Skin of body (tissue), 2 donors: Measurements from ENCODE around the gene FNDC1. TPM values are rescaled to one million over a fixed set of nuclear protein-coding genes. Genes with fewer than 3 reads are reported as not detected.
"Not testable (repeated sequence)": the region's sequence is repeated elsewhere in the genome, so short reads cannot be mapped to it uniquely, and the experiment has no call there.

Source experiments
- DNase-seq: peaks from one replicate; lab custom pipeline; 2025; lab: John Stamatoyannopoulos, UW
- total RNA-seq: library from RNA; depleted of rRNA; stranded (reverse); fragments of >200 nt; gene quantifications from one replicate; pipeline ENCODE4 v1.2.3, GENCODE V29; 2014

FNDC1 gene
- total RNA-seq, 1 donor from 2014 or later = 59.6 TPM

DNA sequence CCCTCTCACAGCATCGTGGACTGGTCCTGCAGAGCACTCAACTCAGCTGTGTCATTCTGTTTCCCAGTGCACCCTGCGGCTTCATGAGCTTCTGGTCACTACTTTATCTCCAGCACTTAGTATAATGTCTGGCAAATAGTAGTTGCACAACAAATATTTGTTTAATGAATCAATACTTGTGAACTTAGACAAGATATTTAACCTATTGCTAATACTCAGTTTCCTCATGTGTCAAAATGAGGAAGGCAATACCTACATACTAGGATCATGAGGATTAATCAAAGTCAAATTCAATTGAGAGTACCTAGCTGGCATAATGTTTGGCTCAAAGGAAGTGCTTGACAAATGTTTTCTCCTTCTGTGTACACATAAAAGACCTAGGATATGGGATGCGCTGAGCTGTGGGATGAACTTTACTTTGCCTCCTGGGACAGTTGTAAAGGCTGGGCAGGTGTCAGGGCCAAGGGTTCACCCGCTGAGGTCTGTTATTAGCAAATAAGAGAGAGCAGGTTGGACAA lies 86.3 kb downstream of the FNDC1 start:
- DNase-seq = no peak

DNA sequence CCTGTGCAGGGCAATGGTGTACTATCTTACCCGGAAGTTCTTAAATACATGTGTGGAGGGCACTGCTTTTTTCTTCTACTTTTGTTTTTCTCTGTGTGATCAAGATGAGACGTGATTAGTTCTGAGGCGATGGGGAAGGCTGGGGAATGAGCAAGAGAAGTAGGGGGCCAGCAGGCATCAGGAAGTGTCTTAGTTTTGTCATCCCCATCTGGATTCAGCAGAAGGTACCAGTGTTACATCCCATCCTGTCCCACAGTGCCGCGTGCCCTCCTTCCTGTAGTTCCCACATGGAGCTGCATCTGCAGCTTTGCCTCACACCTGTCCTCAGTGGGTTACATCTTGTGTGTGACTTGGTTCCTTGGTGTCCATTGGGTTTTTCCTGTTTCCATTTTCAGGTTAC lies 86.9 kb downstream of the FNDC1 start:
- DNase-seq = no peak

DNA sequence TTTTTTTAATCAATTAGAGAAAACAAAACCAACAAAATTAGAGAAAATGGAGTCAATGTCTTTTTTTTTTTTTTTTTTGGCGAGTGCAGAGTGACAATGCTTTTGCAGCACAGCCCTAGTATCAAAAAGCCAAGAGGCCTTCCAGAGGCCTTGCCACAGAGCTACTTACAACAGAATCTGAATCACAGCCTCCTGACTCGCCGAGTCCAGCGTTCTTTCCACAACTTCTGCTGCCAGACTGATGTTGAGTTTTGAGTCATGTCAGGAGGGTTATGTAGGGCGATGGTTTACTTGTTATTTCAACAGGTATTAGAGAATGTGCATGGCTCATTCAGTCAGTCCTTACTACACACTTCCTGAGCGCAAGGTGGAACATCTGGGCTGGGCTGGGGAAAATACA lies 88.6 kb downstream of the FNDC1 start:
- no peak for DNase-seq

DNA sequence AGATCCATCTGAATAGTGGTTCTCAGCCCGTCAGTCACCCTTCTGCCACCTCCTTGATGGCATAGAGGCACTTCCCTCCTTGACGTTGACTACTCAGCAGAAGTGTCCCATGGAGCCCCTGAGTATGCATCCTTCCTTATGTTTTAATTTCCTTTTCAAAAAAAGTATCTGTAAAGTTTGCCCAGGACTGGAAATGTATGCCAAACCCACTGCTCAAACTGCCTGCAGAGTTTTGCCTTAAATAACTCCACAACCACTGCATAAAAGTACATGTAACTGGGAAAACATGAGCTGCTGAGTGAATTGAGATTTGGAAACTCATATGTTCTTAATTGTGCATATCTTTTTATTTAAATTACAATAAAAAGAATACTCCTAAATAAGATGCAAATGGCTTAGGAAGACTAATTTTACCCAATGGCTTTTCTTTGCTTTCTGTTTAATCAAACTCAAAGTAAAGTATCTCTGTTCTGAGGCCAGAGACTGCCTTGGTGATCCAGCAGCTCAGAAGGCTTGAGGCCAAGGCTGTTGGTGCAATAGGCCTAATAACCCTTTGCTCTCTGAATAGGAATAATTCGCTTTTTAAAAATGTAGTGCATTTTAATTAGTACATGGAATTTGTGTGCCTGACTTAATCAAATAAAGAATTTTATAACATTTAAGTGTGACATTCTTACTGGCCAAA lies 90.4 kb downstream of the FNDC1 start:
- peak; percentile 74 for DNase-seq

DNA sequence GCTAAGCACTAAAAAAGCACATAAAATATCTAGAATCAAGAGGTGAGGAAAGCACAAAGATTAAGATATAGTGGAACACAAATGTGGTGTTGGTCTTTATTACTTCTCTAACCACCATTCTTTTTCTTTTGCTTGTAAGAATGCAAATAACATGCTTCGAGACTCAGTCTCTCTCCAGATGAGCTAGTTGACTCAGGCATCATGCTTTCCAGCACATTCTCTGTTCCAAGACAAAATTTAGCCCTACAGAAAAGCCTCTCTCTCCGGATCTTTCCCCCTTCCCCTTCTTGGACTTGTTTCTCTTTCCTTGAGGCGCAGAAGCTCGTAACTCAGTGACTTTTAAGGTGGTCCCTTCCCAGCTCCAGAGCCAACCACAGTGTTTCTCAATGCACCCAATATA lies 91.0 kb downstream of the FNDC1 start:
- peak; percentile 74 for DNase-seq

DNA sequence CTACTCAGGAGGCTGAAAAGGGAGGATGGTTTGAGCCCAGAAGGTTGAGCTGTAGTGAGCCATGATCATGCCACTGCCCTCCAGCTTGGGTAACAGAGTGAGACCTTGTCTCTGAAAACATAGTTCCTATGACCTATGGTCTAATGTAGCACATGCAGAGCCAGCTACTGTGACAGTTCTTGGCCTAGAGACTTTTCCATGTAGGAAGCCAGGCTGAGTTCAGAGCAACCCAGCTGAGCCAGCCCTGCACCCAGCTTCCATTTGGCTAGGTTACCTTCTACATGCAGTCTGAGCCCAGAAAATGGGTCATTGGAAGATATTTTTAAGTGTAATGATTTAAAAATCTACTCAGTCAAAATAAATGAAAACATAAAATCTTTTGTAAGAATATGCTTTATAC lies 92.8 kb downstream of the FNDC1 start:
- peak; percentile 60 for DNase-seq

DNA sequence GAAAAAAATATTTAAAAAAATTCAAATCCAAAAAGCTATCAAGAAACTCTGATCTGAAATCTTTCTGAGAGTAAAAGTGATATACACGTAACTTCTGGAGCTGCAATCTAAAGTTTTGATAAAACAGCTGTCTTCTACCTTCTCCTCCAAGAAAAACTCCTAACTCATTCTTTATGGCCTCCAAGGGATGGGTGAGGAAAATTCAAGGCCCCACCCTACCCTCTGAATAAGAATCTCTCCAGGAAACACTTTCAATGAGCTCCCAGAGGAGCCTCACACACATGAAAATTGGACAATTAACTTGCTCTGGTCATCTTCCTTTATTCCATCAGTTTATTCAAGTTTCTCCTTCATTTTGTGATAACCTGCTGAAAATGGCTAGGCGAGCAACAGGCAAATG lies 93.4 kb downstream of the FNDC1 start:
- DNase-seq = no peak

DNA sequence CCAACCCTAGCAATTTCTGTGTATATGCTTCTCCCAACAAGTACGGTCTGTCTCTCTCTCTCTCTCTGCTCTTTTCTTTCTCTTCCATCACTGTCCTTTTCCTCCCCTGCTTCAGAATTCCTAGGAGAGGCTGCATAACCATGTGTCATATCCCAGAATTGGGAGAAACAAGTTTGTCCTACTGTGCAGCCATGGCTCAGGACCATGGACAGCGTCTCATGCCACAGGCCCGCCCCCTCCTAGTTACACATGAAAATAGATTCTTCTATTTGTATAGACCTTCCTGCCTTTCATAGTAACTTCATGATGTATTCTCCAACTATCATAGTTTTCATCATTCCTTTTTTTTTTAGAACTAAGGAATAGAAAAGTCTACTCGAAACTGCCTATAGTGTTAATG lies 98.0 kb downstream of the FNDC1 start:
- no peak for DNase-seq

DNA sequence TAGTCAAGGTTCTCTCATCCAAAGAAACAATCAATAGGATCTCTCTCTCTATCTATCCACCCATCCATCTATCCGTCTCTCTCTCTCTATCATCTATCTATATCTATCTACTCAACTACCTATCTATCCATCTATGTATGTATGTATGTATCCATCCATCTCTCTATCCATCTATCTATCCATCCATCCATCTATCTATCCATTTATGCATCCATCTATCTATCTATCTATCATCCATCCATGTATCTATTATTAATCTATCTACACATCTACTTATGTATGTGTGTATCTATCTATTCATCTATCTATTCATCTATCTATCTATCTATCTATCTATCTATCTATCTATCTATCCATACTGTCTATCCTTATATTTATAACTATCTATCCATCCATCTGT lies 99.3 kb downstream of the FNDC1 start:
- DNase-seq = no peak

DNA sequence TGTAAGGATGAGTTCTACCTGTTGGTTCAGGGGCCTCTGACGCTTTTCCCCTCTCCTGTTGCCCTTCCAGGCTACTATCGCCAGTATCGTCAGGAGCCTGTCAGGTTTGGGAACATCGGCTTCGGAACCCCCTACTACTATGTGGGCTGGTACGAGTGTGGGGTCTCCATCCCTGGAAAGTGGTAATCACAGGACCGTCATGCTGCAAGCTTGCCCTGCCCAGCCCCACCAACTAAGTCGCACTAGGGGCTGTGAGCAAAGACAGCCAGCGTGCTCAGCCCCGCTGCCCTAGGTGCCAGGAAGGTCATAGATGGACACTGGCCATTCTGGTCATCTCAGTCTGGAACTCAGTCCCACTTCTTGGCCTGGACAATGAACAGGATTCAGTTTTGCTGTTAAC lies 102.1 kb downstream of the FNDC1 start:
- no peak for DNase-seq

DNA sequence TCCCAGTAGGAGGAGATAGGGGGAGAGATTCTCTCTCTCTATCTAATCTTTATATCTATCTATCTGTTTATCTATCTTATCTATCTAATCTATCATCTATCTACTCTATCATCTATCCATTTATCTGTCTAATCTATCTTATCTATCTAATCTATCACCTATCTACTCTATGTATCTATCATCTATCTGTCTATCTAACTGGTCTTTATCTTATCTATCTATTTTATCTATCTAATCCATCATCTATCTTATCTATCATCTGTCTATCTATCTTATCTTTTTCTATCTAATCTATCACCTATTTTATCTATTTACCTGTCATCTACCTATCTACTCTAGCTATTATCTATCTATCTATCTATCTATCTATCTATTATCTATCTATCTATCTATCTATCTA lies 109.4 kb downstream of the FNDC1 start:
- DNase-seq = no peak

DNA sequence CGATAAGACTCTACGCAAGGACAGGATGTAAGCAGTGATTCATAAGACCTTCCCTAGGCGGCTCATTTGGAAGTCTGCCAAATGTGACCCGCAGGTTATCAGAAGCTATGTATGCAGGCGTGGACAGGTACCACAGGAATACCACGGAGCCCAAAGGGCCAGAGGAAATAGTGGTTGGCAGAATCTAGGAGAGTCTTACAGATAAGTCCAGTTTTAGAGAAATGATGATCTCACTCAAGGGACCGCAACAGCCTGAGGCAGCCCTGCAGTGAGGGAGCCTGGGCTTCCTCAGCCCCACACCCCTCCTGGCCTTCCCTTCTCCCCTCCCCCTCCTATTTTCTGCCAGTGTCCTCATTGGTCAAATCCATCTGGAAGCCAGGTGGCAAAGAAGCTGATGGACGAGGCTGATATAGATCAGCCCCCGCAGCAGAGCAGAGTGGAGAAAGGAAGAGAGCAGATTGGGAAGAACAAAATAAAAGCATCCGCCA lies 110.6 kb downstream of the FNDC1 start:
- no peak for DNase-seq

DNA sequence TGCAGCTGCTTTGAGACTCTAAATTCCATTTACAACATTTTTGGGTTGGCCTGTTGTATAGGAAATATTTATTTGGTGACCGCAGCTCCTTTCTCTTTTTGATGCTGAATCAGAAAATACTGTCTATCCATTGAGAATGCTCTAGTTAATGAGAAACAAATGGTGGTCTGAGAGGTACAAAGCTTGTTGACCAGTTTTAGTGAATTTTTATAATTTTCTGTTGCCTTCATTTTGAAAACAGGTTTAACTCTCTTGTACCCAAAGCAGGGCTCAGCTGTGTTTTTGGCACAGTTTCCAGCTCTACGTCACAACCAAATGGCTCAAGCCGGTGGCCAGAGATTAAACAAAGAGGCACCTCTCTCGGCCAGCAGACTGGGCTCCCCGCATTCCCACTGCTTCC lies 113.2 kb downstream of the FNDC1 start:
- peak; percentile 68 for DNase-seq

DNA sequence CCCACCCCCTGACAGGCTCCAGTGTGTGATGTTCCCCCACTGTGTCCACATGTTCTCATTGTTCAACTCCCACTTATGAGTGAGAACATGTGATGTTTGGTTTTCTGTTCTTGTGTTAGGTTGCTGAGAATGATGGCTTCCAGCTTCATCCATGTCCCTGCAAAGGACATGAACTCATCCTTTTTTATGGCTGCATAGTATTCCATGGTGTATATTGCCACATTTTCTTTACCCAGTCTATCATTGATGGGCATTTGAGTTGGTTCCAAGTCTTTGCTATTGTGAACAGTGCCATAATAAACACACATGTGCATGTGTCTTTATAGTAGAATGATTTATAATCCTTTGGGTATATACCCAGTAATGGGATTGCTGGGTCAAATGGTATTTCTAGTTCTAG lies 115.5 kb downstream of the FNDC1 start:
- not testable (repeated sequence) for DNase-seq

DNA sequence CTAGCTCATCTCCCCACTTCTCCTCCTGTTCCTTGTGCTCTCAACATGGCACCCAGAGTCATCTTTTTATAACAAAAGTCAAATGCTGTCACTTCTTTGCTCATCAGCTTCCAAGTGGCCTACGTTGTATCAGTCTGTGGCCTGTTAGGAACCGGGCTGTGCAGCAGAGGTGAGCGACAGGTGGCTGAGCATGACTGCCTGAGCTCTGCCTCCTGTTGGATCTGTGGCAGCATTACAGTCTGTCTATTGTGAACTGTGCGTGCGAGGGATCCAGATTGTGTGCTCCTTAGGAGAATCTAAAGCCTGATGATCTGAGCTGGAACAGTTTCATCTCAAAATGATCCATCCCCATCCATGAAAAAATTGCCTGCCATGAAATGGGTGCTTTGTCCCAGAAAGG lies 129.6 kb downstream of the FNDC1 start:
- no peak for DNase-seq

DNA sequence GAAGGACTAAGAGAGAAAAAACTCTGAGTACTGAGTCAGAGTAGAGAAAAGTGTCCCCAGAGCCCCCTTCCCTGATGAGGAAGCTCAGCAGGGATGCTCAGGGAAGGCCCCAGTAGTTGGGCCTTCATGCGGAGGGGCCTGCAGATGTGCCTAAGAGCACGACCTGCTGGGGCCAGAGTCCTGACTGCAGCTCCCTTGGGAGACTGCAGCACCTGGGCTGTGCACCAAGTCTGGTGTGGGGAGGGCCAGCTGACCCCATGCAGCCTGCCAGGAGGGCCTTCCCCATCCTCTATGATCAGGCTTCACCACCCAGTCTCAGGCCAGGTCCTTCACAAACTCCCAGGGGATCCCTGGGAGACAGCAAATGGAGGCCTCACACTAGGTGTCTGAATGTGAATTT lies 130.4 kb downstream of the FNDC1 start:
- no peak for DNase-seq

DNA sequence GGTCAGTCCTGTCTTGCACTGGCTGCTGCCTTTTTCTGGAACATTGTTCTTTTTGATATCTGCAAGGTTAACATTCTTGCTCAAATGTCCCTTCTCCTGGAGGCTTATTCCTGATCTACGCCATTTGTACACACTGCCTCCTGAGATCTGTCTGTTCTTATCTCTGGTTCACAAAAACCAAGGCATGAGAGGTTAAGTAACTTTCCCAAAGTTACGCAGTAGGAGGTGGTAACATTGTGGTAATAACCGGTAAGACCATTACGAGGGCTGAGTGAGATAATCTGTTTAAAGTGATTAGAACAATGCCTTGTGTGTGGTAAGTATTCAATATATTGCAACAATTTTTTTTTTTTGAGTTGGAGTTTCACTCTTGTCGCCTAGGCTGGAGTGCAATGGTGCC lies 132.1 kb downstream of the FNDC1 start:
- no peak for DNase-seq

DNA sequence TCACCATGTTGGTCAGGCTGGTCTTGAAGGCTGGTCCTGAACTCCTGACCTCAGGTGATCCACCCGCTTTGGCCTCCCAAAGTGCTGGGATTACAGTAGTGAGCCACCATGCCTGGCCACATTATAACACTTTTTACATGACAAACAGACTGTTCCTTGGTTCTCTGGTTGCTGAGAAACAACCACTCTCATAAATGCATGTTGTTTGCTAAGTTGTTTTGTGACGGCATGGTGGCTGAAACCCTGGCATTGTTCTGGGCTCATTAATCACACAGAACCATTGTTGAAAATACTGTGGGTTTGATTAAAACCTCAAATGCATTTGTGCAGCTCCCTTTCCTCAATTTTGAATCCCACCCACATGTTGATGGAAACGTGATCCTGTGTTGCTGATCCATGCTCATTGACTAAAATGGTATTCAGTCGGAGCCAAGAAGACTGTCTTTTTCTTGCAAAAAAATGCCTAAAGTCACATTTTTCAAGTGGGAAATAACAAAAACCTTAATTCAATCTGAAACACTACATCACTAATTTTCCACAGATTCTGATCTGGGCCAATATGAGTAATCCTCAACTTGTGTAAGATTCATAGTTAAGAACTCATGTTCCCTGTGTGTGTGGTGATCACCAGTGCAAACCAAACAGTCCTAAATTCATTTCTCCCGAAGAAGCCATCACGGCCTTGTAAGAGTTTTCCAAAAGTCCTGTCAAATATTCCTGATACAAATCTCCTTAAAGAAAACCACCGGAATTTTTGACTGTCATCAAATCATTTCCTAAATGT lies 132.8 kb downstream of the FNDC1 start:
- peak; percentile 66 for DNase-seq

DNA sequence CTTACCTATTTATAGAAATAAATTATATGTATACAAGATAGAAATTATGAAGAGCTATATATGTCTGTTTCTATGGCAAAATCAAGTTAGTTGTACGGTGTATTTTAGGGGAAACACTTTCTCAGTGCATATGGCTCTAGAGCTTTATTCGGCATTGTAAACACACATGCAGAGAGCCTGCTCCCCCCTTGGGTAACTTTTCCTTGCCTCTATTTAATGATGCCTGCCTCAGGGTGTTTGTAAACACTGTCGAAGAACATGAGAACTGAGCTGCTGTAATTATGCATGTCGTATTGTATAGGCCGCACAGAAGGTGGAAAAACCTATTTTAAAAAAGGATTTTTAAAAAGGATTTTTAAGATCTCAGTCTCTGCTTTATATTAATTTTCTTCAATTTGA lies 133.4 kb downstream of the FNDC1 start:
- no peak for DNase-seq

DNA sequence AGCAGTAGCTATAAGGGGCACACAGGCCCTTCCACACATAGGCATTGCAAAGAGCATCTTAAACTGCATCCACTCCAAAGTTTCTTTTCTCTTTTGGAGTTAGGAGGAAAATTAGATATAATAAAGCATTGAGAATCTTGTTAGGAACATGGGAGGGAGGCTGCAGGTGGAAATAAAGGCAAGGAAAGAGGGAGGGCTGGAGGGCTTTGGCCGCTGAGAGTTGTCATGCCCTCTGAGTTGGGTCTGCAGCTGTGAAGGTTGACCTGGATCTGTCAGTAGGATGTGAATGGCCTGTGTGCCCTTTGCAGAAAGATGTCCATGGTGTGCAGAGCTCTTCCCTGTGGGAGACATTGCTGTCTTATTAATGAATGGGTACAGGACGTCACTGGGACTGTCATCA lies 134.0 kb downstream of the FNDC1 start:
- no peak for DNase-seq

DNA sequence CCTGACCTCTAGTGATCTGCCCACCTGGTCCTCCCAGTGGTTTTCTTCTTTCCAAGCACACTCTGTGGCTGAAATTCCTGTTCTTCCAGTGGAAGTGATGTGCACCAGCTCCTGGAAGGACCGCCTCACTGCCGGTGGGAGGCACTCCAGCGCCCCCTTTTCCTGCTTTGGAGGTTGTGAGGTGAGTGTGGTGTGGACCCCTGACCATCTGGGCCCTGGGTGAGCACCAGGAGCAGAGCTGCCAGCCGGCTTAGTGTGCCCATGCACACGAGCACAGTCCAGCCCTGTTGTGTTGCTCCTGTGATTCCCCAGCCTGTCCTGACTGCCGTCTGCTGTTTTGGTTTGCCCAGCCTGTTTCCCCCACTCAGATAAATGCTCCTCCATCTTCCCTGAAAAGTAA lies 134.6 kb downstream of the FNDC1 start:
- DNase-seq = no peak

DNA sequence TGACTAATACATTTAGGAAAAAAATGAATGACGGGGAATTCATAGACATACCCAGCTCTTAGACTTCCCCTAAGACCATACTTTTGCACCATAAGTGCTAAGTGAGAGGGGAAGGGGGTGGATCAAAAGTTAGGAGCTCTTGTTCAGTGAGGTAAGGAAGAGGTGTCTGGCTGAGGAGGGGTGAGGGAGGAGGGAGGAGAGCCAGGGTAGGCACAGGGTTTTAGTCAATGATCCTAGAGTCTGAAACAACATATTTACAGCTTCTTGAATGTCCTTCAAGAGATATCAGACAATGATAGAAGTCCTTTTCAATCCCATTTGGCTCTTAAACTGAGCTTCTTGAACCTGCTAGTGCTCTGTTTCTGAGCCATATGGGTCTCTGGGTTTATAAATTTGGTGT lies 135.4 kb downstream of the FNDC1 start:
- no peak for DNase-seq

DNA sequence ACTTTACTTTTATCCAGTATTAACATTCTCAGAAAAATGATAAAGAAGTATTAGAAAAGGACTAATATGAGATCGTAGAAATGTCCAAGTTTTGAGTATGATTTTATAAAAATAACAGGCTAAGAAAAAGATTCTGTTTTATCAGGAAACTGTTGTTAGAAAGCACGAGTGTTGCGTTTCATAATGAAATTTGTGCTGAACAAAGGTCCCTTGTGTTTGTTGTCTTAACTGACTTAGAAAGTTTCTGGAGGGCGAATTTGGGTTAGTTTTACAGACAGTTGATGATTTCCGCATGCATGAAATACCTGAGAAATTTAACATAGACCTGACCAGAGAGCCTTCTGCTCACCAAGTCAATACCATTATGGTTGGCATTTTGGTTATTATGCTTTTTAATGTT lies 136.0 kb downstream of the FNDC1 start:
- DNase-seq = no peak
